Adrenal gland (tissue), 12 donors: Measurements from ENCODE around the gene ITIH2. TPM values are rescaled to one million over a fixed set of nuclear protein-coding genes. Genes with fewer than 3 reads are reported as not detected.
"Not testable (repeated sequence)": the region's sequence is repeated elsewhere in the genome, so short reads cannot be mapped to it uniquely, and the experiment has no call there.

Experiments used
- DNase-seq, 7 donors: peaks; one replicate each; pipeline ENCODE4 v3.0.0-alpha.2; 2019 to 2020
- H3K27ac ChIP-seq, 5 donors: fragments of 200-600 bp; sonication (generic) in 4 of 5; 1 replicate in 3 of 5; 2 replicates in 2 of 5; pipeline versions ENCODE4 v1.5.1 to v1.8.0; 2016 to 2020; ENCODE audit warnings: mild to moderate bottlenecking in 1 of 5
- H3K27me3 ChIP-seq: fragments of 200-600 bp; 2 replicates; pipeline ENCODE4 v1.8.0; 2021
- H3K36me3 ChIP-seq, 2 donors: fragments of 200-600 bp; replicated peaks in 1 of 2; 1 replicate in 1 of 2; 2 replicates in 1 of 2; pipeline versions ENCODE4 v1.5.1 to v1.8.0; 2018 to 2022
- H3K4me1 ChIP-seq, 2 donors: fragments of 200-600 bp; replicated peaks in 1 of 2; 1 replicate in 1 of 2; 2 replicates in 1 of 2; pipeline versions ENCODE4 v1.5.1 to v1.8.0; 2018 to 2021
- H3K4me3 ChIP-seq, 4 donors: fragments of 200-600 bp; sonication (generic) in 3 of 4; one replicate each; pipeline ENCODE4 v1.5.1; 2016 to 2018
- H3K9me3 ChIP-seq, 3 donors: fragments of 200-600 bp; sonication (generic) in 1 of 3; replicated peaks in 1 of 3; 1 replicate in 2 of 3; 2 replicates in 1 of 3; pipeline versions ENCODE4 v1.5.1 to v1.8.0; 2016 to 2021
- POLR2A ChIP-seq, 2 donors: fragments of 450-650 bp; IDR thresholded peaks; one replicate each; pipeline ENCODE4 v1.6.1; 2017; ENCODE audit warnings: antibody characterized with exemption in 2 of 2, mild to moderate bottlenecking in 2 of 2, moderate library complexity in 1 of 2
- WGBS, 4 donors: extraction: QIAGEN DNeasy Blood & Tissue Kit in 2 of 4; methylation state at CpG; one replicate each; pipeline versions ENCODE4 v1.1.5 to v1.1.7; 2013 to 2017; 5-methylcytosine and 5-hydroxymethylcytosine counted together
- intact Hi-C, 2 donors: fragments of 100-400 bp; cut with DNase I; formaldehyde crosslinking; loops; one replicate each; pipeline versions ENCODE4 v1.14.1 to v1.15.0; 2022 to 2023
- polyA plus RNA-seq, 3 donors: library from polyadenylated mRNA; stranded (reverse); fragments of 200-250 nt in 2 of 3; fragments of 350-450 nt in 1 of 3; fragmentation: Illumina TruSeq in 1 of 3; extraction: RNeasy Lipid Tissue Mini Kit (QIAGEN cat#74804) in 1 of 3; gene quantifications; one replicate each; pipeline ENCODE4 v1.2.3, GENCODE V29; 2013 to 2014
- total RNA-seq, 9 donors: library from RNA; depleted of rRNA in 4 of 9; stranded (reverse); fragments of >200 nt in 4 of 9; fragments of 120-200 nt in 1 of 9; fragmentation: NEBNext Ultra II Directional in 1 of 9; extraction: Animal tissue kit (Norgen Biotek cat#: 25700) in 1 of 9; gene quantifications; one replicate each; pipeline versions ENCODE4 v1.1.0 to v1.2.4, GENCODE V29; 2013 to 2023
- TF ChIP-seq, protein P1 (sequence below), 6 experiments: fragments of 450-650 bp in 4 of 6; fragments of 200-600 bp in 2 of 6; sonication (generic) in 1 of 6; IDR thresholded peaks; 1 replicate in 5 of 6; 2 replicates in 1 of 6; pipeline versions ENCODE4 v1.5.1 to v1.8.0; 2016 to 2021; ENCODE audit warnings: antibody characterized with exemption in 6 of 6, mild to moderate bottlenecking in 2 of 6, moderate library complexity in 1 of 6
- donor health status: healthy with polysubstance abuse.
- donor health status: Bipolar disorder and iron deficiency.
- donor health status: DM: yes; HTN: yes; CAD: no.
- donor health status: DM: no; HTN: no; CAD: no.
- donor health status: DM: no; HTN: no; CAD: no.
- donor health status: DM: yes; HTN: yes; CAD: no.

ITIH2 gene
- total and polyA plus RNA-seq, 12 donors: 0.03 to 1.6 (median 0.22) TPM; not detected in 1

DNA sequence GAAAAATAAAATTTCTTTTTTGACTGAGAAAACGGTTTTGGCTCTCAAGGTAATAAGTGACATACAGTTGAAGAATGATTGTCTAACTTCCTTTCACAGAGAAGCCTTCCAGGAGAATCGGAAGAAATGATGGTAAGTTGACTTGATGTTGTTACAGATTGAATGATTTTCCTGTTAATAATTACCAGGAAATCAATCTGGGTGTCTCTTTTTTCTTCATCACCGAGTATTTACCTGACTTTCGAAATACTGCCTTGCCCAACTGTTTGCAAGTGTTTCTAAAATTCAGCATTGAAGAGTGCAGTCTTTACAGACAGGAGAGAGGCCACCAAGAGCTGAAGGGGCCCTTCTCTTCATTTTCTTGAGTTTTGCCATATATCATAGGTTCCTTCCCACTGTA is 4.0 kb downstream of the ITIH2 start:
- Histone ChIP-seq H3K27ac (no peak overlapping the region), H3K36me3 (no peaks in the 10 kb centered on the region), H3K27me3 (no peaks in the 10 kb centered on the region), H3K4me1 (no peaks in the 10 kb centered on the region), H3K9me3 (no peaks in the 10 kb centered on the region), H3K4me3 (no peak overlapping the region)
- WGBS, 4 donors: 59 to 67% (median 62%) methylated on average over 4 of the region's 4 CpGs
- DNase-seq: no peak
- no peak for TF ChIP-seq POLR2A (IDR thresholded peaks at IDR 0.05)
- TF ChIP-seq, protein P1, sequence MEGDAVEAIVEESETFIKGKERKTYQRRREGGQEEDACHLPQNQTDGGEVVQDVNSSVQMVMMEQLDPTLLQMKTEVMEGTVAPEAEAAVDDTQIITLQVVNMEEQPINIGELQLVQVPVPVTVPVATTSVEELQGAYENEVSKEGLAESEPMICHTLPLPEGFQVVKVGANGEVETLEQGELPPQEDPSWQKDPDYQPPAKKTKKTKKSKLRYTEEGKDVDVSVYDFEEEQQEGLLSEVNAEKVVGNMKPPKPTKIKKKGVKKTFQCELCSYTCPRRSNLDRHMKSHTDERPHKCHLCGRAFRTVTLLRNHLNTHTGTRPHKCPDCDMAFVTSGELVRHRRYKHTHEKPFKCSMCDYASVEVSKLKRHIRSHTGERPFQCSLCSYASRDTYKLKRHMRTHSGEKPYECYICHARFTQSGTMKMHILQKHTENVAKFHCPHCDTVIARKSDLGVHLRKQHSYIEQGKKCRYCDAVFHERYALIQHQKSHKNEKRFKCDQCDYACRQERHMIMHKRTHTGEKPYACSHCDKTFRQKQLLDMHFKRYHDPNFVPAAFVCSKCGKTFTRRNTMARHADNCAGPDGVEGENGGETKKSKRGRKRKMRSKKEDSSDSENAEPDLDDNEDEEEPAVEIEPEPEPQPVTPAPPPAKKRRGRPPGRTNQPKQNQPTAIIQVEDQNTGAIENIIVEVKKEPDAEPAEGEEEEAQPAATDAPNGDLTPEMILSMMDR (IDR thresholded peaks at IDR 0.05): no peak
- intact Hi-C loops: no loop called here

DNA sequence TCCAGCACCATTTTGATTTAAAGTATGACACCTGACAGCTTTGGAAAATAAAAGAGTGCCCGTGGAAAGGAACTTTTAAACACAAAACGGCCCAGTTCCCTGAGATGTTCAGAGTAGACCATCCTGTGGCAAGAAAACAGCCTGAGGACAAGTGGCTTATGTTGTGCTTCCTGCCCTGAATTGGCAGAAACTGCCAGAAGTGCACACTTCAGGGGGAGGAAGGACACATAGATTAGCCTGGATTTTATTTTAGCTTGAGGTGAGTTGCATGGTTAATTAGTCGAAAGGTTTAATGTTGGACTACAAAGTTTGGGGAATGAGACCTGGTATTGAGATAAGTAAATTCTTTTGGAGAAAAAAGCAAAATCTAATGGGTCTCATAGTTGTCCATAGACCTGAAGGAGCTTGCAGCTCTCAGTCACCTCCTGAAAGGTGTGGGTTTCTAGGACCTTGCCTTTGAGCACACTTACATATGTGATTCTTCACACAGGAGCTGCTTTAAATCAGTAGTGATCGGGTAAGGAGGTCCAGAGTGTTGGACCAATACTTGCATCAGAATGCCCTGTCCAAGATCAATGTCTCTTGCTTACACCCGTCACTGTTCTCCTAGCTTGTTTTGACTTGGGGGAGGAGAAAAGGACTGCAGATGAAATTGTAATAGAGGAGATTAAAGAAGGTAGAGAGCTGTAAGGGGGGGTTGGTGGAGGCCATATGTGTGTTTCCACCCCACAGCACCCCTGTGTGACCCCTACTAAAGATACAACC is 4.9 kb downstream of the ITIH2 start:
- Histone ChIP-seq H3K4me3 (no peak overlapping the region), H3K36me3 (no peaks in the 10 kb centered on the region), H3K4me1 (no peaks in the 10 kb centered on the region), H3K27me3 (no peaks in the 10 kb centered on the region), H3K9me3 (no peaks in the 10 kb centered on the region), H3K27ac (no peak overlapping the region)
- DNase-seq: no peak
- WGBS, 4 donors: 70 to 92% (median 85%) methylated on average over 5 of the region's 5 CpGs
- TF ChIP-seq, protein P1 (IDR thresholded peaks at IDR 0.05): no peak
- no peak for TF ChIP-seq POLR2A (IDR thresholded peaks at IDR 0.05)
- intact Hi-C loops: no loop called here

DNA sequence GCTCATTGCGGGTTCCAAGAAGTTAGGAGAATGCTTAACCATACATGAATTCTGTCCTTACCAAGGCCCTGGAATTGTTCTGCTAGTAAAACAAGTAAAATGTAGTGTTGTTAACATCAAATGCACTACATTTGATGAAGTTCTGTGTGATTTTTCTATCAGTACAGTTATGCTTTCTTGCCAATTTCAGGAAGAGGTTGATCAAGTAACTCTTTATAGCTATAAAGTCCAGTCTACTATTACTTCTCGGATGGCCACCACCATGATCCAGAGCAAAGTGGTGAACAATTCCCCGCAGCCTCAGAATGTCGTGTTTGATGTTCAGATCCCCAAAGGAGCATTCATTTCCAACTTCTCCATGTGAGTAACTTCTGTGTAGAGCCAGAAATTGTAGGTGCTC is 5.7 kb downstream of the ITIH2 start:
- Histone ChIP-seq H3K9me3 (no peaks in the 10 kb centered on the region), H3K36me3 (no peaks in the 10 kb centered on the region), H3K27me3 (no peaks in the 10 kb centered on the region), H3K4me1 (no peaks in the 10 kb centered on the region), H3K27ac (no peak overlapping the region), H3K4me3 (no peak overlapping the region)
- no peak for DNase-seq
- intact Hi-C loops: no loop called here
- TF ChIP-seq POLR2A (IDR thresholded peaks at IDR 0.05): no peak
- TF ChIP-seq, protein P1 (IDR thresholded peaks at IDR 0.05): no peak
- WGBS, 4 donors: 85 to 88% (median 87%) methylated on average over 2 to 4 of the region's 4 CpGs

DNA sequence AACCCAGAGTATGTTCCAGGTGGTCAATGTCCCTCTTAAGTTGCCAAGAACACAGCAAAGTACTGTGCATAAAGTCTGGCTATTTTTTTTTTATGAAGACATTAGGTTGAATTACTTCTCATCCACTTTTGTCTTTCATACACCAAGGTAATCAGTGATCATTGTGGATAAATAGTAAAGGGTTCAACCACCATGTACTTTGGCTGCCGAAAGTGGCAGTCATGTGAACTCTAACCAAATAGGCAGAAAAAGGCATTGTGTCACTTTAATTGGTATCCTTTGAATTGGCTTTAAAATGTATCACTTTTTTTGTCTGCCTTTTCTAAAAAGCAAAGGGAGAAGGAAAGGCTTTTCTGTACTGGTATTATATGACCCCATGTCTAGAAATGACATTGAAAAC is 7.3 kb downstream of the ITIH2 start:
- H3K9me3 ChIP-seq: no peaks in the 10 kb centered on the region
- no peak overlapping the region for H3K4me3 ChIP-seq
- H3K27ac ChIP-seq: no peak overlapping the region
- no peak for DNase-seq
- H3K27me3 ChIP-seq: no peaks in the 10 kb centered on the region
- intact Hi-C loops: no loop called here
- no peak for TF ChIP-seq POLR2A (IDR thresholded peaks at IDR 0.05)
- no peaks in the 10 kb centered on the region for H3K36me3 ChIP-seq
- 76 to 95% (median 90%) methylated on average over 1 of the region's 1 CpG for WGBS, 4 donors
- no peaks in the 10 kb centered on the region for H3K4me1 ChIP-seq

DNA sequence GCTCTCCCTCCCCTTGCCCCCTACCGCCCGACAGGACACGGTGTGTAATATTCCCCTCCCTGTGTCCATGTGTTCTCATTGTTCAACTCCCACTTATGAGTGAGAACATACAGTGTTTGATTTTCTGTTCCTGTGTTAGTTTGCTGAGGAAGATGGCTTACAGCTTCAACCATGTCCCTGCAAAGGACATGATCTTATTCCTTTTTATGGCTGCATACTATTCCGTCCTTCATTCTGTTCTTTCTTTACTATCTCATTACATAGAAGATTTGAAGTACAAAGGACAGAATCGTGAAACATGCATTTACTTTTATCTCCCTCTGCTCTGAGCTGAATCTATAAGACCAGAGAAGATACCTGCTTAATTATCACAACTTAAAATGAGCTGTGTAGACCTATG is 8.0 kb downstream of the ITIH2 start:
- DNase-seq, H3K36me3 ChIP-seq, H3K4me1 ChIP-seq, H3K4me3 ChIP-seq, H3K27me3 ChIP-seq, intact Hi-C loops, H3K9me3 ChIP-seq, H3K27ac ChIP-seq: not testable (repeated sequence)
- WGBS, 4 donors: 76 to 87% (median 82%) methylated on average over 5 of the region's 5 CpGs
